Lung (tissue), 12 donors: ENCODE results near the gene CEP20. TPM values are rescaled to one million over a fixed set of nuclear protein-coding genes. Genes with fewer than 3 reads are reported as not detected.
"Not testable (repeated sequence)": the region's sequence is repeated elsewhere in the genome, so short reads cannot be mapped to it uniquely, and the experiment has no call there.

ENCODE experiments used
- ATAC-seq: fragments of 200-7000 bp; cut with Tn5 transposase; one replicate; pipeline ENCODE4 v1.9.1; 2020; ENCODE audit warnings: moderate number of reproducible peaks; ENCODE audit not compliant: insufficient read depth, low FRiP score
- DNase-seq, 3 donors: peaks; one replicate each; pipeline ENCODE4 v3.0.0-alpha.2; 2013 to 2017
- H3K27ac ChIP-seq, 2 donors: one replicate each; pipeline ENCODE4 v1.5.1; 2013; ENCODE audit warnings: mild to moderate bottlenecking in 2 of 2, moderate library complexity in 2 of 2, control low read depth in 1 of 2, inconsistent platforms in 1 of 2, low read depth in 1 of 2, low read length in 1 of 2
- H3K27me3 ChIP-seq, 3 donors: one replicate each; pipeline ENCODE4 v1.5.1; 2013; ENCODE audit warnings: low read length in 2 of 3; ENCODE audit not compliant: control insufficient read depth in 3 of 3, insufficient read depth in 3 of 3
- H3K36me3 ChIP-seq, 4 donors: one replicate each; pipeline ENCODE4 v1.5.1; 2013; ENCODE audit warnings: low read length in 4 of 4, mild to moderate bottlenecking in 1 of 4, moderate library complexity in 1 of 4; ENCODE audit not compliant: control insufficient read depth in 4 of 4, insufficient read depth in 4 of 4
- H3K4me1 ChIP-seq, 5 donors: one replicate each; pipeline ENCODE4 v1.5.1; 2013; ENCODE audit warnings: low read length in 5 of 5, mild to moderate bottlenecking in 2 of 5, moderate library complexity in 1 of 5; ENCODE audit not compliant: control insufficient read depth in 5 of 5, insufficient read depth in 5 of 5
- H3K4me3 ChIP-seq: one replicate; pipeline ENCODE4 v1.5.1; 2013; ENCODE audit warnings: mild to moderate bottlenecking, control low read depth, moderate library complexity
- H3K9ac ChIP-seq, 2 donors: one replicate each; pipeline ENCODE4 v1.5.1; 2013; ENCODE audit warnings: low read length in 2 of 2, control low read depth in 1 of 2; ENCODE audit not compliant: insufficient read depth in 1 of 2
- H3K9me3 ChIP-seq, 4 donors: one replicate each; pipeline ENCODE4 v1.5.1; 2013; ENCODE audit warnings: low read length in 3 of 4, mild to moderate bottlenecking in 1 of 4, moderate library complexity in 1 of 4; ENCODE audit not compliant: control insufficient read depth in 4 of 4, insufficient read depth in 3 of 4
- CTCF ChIP-seq: IDR thresholded peaks from 2 replicates; pipeline ENCODE4 v1.5.1; 2012; ENCODE audit warnings: mild to moderate bottlenecking; ENCODE audit errors: control extremely low read depth, extremely low read depth
- whole genome bisulfite sequencing, 2 donors: extraction: QIAGEN DNeasy Blood & Tissue Kit; methylation state at CpG; one replicate each; pipeline ENCODE4 v1.1.7; 2013; 5-methylcytosine and 5-hydroxymethylcytosine counted together
- polyA plus RNA-seq, 2 donors: library from polyadenylated mRNA; stranded (reverse); fragments of 200-250 nt; gene quantifications; one replicate each; pipeline ENCODE4 v1.2.1, GENCODE V29; 2013
- total RNA-seq, 2 donors: library from RNA; depleted of rRNA in 1 of 2; stranded (reverse); fragments of >200 nt in 1 of 2; gene quantifications; one replicate each; pipeline ENCODE4 v1.2.1, GENCODE V29; 2014 to 2021
- donor health status: control.
- donor health status: control.
- donor health status: Bipolar disorder and iron deficiency.
- donor health status: healthy.
- donor health status: DM: yes; HTN: yes; CAD: no.

The CEP20 gene
- total and polyA plus RNA-seq, 4 donors, result 19.0 to 38.5 (median 23.8) TPM

- no peak for TF ChIP-seq CTCF
- H3K9me3 ChIP-seq, result no peaks in the 10 kb centered on the region
- peaks cover 0 to 4% (median 0%) of the 10 kb centered on the region in 5 donors for H3K4me1 ChIP-seq
- no peak for ATAC-seq
- no peaks in the 10 kb centered on the region for H3K36me3 ChIP-seq
- no peak overlapping the region for H3K27ac ChIP-seq
- peaks cover 0 to 9% (median 3%) of the 10 kb centered on the region in 3 donors for H3K27me3 ChIP-seq
- 58 to 83% methylated on average over 9 of the region's 9 CpGs for WGBS, 2 donors
- H3K4me3 ChIP-seq, result no peak overlapping the region
- peak; percentile 84 to 93 (median 93) for DNase-seq
- no peak overlapping the region for H3K9ac ChIP-seq
Observed at GRCh38 chr16:15847611-15848175, 40.7 kb downstream of the CEP20 start.

DNA sequence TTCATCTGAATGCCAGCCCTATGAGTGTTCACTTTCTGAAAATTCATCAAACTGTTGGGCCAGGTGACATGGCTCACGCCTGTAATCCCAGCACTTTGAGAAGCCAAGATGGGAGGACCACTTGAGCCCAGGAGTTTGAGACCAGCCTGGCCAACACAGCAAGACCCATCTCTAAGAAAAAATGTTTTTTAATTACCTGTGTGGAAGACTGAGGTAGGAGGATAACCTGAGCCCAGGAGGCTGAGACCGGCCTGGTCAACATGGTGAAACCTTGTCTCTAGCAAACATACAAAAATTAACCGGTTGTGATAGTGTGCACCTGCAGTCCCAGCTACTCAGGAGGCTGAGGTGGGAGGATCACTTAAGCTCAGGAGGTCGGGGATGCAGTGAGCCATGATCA lies 41.9 kb downstream of the CEP20 start:
- WGBS, 2 donors, result 73 to 87% methylated on average over 4 of the region's 4 CpGs
- no peaks in the 10 kb centered on the region for H3K36me3 ChIP-seq
- DNase-seq (no peak), ATAC-seq (no peak)
- no peak overlapping the region for H3K4me3 ChIP-seq
- no peak for TF ChIP-seq CTCF
- H3K4me1 ChIP-seq, result peaks cover 0 to 4% (median 0%) of the 10 kb centered on the region in 5 donors
- peaks cover 0 to 9% (median 0%) of the 10 kb centered on the region in 3 donors for H3K27me3 ChIP-seq
- H3K9me3 ChIP-seq, result no peaks in the 10 kb centered on the region
- H3K9ac ChIP-seq, result no peak overlapping the region
- no peak overlapping the region for H3K27ac ChIP-seq

DNA sequence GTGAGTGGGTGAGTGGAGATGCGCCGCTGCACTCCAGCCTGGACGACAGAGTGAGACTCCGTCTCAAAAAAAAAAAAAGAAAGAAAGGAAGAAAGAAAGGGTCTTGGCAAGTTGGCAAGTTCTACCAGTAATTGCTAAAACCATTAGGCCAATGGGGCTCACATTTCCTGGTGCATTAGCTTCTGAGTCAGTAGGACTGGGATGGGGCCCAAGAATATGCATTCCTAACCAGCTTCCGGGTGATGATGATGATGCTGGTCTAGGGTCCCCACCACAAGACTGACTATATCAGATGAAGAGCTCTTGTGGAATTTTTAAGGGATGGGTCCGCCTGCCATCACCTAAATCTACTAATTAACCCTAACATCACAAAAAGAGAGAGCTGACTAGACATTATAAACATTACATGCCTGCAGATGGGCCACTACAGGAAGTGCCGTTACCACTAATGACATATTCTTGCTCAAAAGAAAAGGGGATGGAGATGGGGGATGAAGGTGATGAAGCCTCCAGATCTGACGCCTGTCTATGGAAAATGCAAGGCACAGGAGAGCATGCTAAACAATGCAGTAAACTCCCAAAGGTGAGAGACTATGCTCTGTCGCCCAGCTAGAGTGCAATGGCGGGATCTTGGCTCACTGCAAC lies 44.6 kb downstream of the CEP20 start:
- no peak overlapping the region for H3K27ac ChIP-seq
- H3K4me1 ChIP-seq, result peaks cover 0 to 4% (median 0%) of the 10 kb centered on the region in 5 donors
- no peak for DNase-seq
- no peak for TF ChIP-seq CTCF
- H3K36me3 ChIP-seq, result no peaks in the 10 kb centered on the region
- H3K27me3 ChIP-seq, result peaks cover 0 to 4% (median 0%) of the 10 kb centered on the region in 3 donors
- no peak for ATAC-seq
- H3K9me3 ChIP-seq, result no peaks in the 10 kb centered on the region
- 88 to 93% methylated on average over 10 of the region's 10 CpGs for WGBS, 2 donors
- no peak overlapping the region for H3K9ac ChIP-seq
- no peak overlapping the region for H3K4me3 ChIP-seq

GRCh38 chr16:15839204-15839603 lies 49.2 kb downstream of the CEP20 start:
- H3K9me3 ChIP-seq, ATAC-seq, H3K9ac ChIP-seq, H3K27ac ChIP-seq, H3K27me3 ChIP-seq, DNase-seq, H3K36me3 ChIP-seq, H3K4me1 ChIP-seq, H3K4me3 ChIP-seq: not testable (repeated sequence)
- 87 to 96% methylated on average over 8 of the region's 8 CpGs for WGBS, 2 donors
